ENCODE measurements around the gene ERGIC3. TPM values are rescaled to one million over a fixed set of nuclear protein-coding genes. Genes with fewer than 3 reads are reported as not detected.

ERGIC3 gene
- polyA plus RNA-seq, 1 of the 3 experiments (the other 2 are of a cell fraction) = 661 TPM

GRCh38 chr20:35561671-35562070 is 19.8 kb downstream of the ERGIC3 start:
- ChIA-PET CTCF (interaction anchor here (0.8 to 1.7 kb wide), 5 partner anchors 13 to 59 kb away, joined by 3 to 8 read pairs (median 5); no protein-coding TSS in a partner anchor), POLR2A (interaction anchor here (1.2 kb wide), 1 partner anchor 19 kb away, joined by 3 read pairs; no protein-coding TSS in a partner anchor)
- no peaks in the 10 kb centered on the region for H3K9me3 ChIP-seq
- peaks cover 10% of the 10 kb centered on the region for H3F3A ChIP-seq (replicated peaks; ENCODE audit: insufficient read depth)
- no peaks in the 10 kb centered on the region; a peak in 1 of 4 replicates for H3K4me1 ChIP-seq (ENCODE audit: control insufficient read depth in 1 of 2, insufficient read depth in 2 of 2, low read depth in 1 of 2, low read length in 1 of 2)
- no peaks in the 10 kb centered on the region for H4K20me1 ChIP-seq (ENCODE audit: insufficient read depth)
- no peak overlapping the region for H3K9ac ChIP-seq
- no peak for DNase-seq
- H3K4me3 ChIP-seq (ENCODE audit: low read depth in 2 of 2, low read length in 1 of 2) = no peak overlapping the region
- no peaks in the 10 kb centered on the region for H3K9me2 ChIP-seq
- H3K79me2 ChIP-seq (ENCODE audit: insufficient read depth) = no peaks in the 10 kb centered on the region
- TF ChIP-seq, protein P1, sequence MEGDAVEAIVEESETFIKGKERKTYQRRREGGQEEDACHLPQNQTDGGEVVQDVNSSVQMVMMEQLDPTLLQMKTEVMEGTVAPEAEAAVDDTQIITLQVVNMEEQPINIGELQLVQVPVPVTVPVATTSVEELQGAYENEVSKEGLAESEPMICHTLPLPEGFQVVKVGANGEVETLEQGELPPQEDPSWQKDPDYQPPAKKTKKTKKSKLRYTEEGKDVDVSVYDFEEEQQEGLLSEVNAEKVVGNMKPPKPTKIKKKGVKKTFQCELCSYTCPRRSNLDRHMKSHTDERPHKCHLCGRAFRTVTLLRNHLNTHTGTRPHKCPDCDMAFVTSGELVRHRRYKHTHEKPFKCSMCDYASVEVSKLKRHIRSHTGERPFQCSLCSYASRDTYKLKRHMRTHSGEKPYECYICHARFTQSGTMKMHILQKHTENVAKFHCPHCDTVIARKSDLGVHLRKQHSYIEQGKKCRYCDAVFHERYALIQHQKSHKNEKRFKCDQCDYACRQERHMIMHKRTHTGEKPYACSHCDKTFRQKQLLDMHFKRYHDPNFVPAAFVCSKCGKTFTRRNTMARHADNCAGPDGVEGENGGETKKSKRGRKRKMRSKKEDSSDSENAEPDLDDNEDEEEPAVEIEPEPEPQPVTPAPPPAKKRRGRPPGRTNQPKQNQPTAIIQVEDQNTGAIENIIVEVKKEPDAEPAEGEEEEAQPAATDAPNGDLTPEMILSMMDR (IDR thresholded peaks at IDR 0.05) = no peak
- no peak for TF ChIP-seq TCF12 (IDR thresholded peaks at IDR 0.05)
- no peak for TF ChIP-seq MAX (IDR thresholded peaks at IDR 0.05; ENCODE audit: low read depth)
- TF ChIP-seq GABPA (IDR thresholded peaks at IDR 0.05; ENCODE audit: low read depth) = no peak
- no peak for TF ChIP-seq EP300 (IDR thresholded peaks at IDR 0.05; ENCODE audit: borderline replicate concordance in 1 of 2, low read depth in 1 of 2, low read length in 1 of 2)
- TF ChIP-seq ELF1 (IDR thresholded peaks at IDR 0.05) = no peak
- no peak for TF ChIP-seq YY1 (IDR thresholded peaks at IDR 0.05; ENCODE audit: low read depth)
- TF ChIP-seq, protein P2, sequence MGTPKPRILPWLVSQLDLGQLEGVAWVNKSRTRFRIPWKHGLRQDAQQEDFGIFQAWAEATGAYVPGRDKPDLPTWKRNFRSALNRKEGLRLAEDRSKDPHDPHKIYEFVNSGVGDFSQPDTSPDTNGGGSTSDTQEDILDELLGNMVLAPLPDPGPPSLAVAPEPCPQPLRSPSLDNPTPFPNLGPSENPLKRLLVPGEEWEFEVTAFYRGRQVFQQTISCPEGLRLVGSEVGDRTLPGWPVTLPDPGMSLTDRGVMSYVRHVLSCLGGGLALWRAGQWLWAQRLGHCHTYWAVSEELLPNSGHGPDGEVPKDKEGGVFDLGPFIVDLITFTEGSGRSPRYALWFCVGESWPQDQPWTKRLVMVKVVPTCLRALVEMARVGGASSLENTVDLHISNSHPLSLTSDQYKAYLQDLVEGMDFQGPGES (IDR thresholded peaks at IDR 0.05; ENCODE audit: low read depth, low read length) = no peak
- no peak for TF ChIP-seq SIN3A (IDR thresholded peaks at IDR 0.05; ENCODE audit: borderline replicate concordance, low read depth, low read length)
- no peak for TF ChIP-seq USF1 (IDR thresholded peaks at IDR 0.05; ENCODE audit: borderline replicate concordance, low read depth)
- no peak for TF ChIP-seq RAD21 (IDR thresholded peaks at IDR 0.05; ENCODE audit: low read length)
- TF ChIP-seq CHD2 (IDR thresholded peaks at IDR 0.05; ENCODE audit: low read length, partially characterized antibody) = no peak
- TF ChIP-seq EZH2phosphoT487 (IDR thresholded peaks at IDR 0.05; ENCODE audit: borderline replicate concordance, low read depth) = no peak
- TF ChIP-seq RXRA (IDR thresholded peaks at IDR 0.05; ENCODE audit: borderline replicate concordance, low read depth) = no peak
- TF ChIP-seq FOXM1 (IDR thresholded peaks at IDR 0.05; ENCODE audit: low read depth) = no peak
- TF ChIP-seq NFIC (IDR thresholded peaks at IDR 0.05; ENCODE audit: borderline replicate concordance) = no peak
- TF ChIP-seq MXI1 (IDR thresholded peaks at IDR 0.05; ENCODE audit: low read depth, low read length) = no peak
- no peak for TF ChIP-seq REST (IDR thresholded peaks at IDR 0.05; ENCODE audit: low read depth, low read length)
- no peaks in the 10 kb centered on the region for H3K27me3 ChIP-seq (ENCODE audit: insufficient read depth)
- peaks cover 0 to 11% of the 10 kb centered on the region in 2 experiments for H3K36me3 ChIP-seq (replicated peaks in 1 of 2; ENCODE audit: control insufficient read depth in 1 of 2, insufficient read depth in 2 of 2, low read length in 1 of 2)
- H3K4me2 ChIP-seq = no peak overlapping the region
- 64% methylated on average over 3 of the region's 5 CpGs for WGBS (ENCODE audit: low lambda C conversion rate)
- H3K27ac ChIP-seq (ENCODE audit: low read depth in 2 of 2, low read length in 1 of 2) = no peak overlapping the region
- H2AFZ ChIP-seq (ENCODE audit: low read depth) = no peak overlapping the region
